Chondrocyte (in vitro differentiated cells): ENCODE measurements around the gene SYTL1. TPM values are rescaled to one million over a fixed set of nuclear protein-coding genes. Genes with fewer than 3 reads are reported as not detected.

Source experiments
- DNase-seq: peaks from one replicate; pipeline ENCODE4 v3.0.0; 2021; ENCODE audit warnings: mixed read lengths, low spot score
- H3K27ac Mint-ChIP-seq: one replicate; pipeline ENCODE4 v1.8.0; 2021; ENCODE audit warnings: mild to moderate bottlenecking, moderate library complexity, mixed read lengths; ENCODE audit not compliant: unreplicated experiment
- H3K27me3 Mint-ChIP-seq: 2 replicates; pipeline ENCODE4 v1.8.0; 2021; ENCODE audit warnings: low read depth, mixed read lengths
- H3K36me3 Mint-ChIP-seq: 2 replicates; pipeline ENCODE4 v1.8.0; 2021; ENCODE audit warnings: low read depth, mixed read lengths
- H3K4me1 Mint-ChIP-seq: 2 replicates; pipeline ENCODE4 v1.8.0; 2021; ENCODE audit warnings: low read depth, mild to moderate bottlenecking, mixed read lengths
- H3K4me3 Mint-ChIP-seq: one replicate; pipeline ENCODE4 v1.8.0; 2021; ENCODE audit warnings: mild to moderate bottlenecking, moderate library complexity, mixed read lengths; ENCODE audit not compliant: unreplicated experiment
- H3K9me3 Mint-ChIP-seq: 2 replicates; pipeline ENCODE4 v1.8.0; 2021; ENCODE audit warnings: low read depth, mixed read lengths
- total RNA-seq: library from RNA; stranded (reverse); gene quantifications from 3 replicates; pipeline ENCODE4 v1.2.1, GENCODE V29; 2021
- TF ChIP-seq, protein P1 (sequence below): fragments of 200-600 bp; sonication (generic); IDR thresholded peaks from 2 replicates; pipeline ENCODE4 v1.5.0; 2021; ENCODE audit warnings: antibody characterized with exemption, mild to moderate bottlenecking, moderate library complexity

The SYTL1 gene
- total RNA-seq, 1 donor from 2014 or later, result 1.2 TPM

- H3K9me3 Mint-ChIP-seq, result no peaks in the 10 kb centered on the region
- H3K27me3 Mint-ChIP-seq, result no peaks in the 10 kb centered on the region
- DNase-seq, result no peak
- TF ChIP-seq, protein P1, sequence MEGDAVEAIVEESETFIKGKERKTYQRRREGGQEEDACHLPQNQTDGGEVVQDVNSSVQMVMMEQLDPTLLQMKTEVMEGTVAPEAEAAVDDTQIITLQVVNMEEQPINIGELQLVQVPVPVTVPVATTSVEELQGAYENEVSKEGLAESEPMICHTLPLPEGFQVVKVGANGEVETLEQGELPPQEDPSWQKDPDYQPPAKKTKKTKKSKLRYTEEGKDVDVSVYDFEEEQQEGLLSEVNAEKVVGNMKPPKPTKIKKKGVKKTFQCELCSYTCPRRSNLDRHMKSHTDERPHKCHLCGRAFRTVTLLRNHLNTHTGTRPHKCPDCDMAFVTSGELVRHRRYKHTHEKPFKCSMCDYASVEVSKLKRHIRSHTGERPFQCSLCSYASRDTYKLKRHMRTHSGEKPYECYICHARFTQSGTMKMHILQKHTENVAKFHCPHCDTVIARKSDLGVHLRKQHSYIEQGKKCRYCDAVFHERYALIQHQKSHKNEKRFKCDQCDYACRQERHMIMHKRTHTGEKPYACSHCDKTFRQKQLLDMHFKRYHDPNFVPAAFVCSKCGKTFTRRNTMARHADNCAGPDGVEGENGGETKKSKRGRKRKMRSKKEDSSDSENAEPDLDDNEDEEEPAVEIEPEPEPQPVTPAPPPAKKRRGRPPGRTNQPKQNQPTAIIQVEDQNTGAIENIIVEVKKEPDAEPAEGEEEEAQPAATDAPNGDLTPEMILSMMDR, result peak; percentile 98
- peaks cover 39% of the 10 kb centered on the region for H3K36me3 Mint-ChIP-seq
- no peak overlapping the region for H3K4me3 Mint-ChIP-seq
- H3K27ac Mint-ChIP-seq, result no peak overlapping the region
- H3K4me1 Mint-ChIP-seq, result no peaks in the 10 kb centered on the region
These were observed 15.6 kb downstream of the SYTL1 start for GRCh38 chr1:27357281-27358037.

DNA sequence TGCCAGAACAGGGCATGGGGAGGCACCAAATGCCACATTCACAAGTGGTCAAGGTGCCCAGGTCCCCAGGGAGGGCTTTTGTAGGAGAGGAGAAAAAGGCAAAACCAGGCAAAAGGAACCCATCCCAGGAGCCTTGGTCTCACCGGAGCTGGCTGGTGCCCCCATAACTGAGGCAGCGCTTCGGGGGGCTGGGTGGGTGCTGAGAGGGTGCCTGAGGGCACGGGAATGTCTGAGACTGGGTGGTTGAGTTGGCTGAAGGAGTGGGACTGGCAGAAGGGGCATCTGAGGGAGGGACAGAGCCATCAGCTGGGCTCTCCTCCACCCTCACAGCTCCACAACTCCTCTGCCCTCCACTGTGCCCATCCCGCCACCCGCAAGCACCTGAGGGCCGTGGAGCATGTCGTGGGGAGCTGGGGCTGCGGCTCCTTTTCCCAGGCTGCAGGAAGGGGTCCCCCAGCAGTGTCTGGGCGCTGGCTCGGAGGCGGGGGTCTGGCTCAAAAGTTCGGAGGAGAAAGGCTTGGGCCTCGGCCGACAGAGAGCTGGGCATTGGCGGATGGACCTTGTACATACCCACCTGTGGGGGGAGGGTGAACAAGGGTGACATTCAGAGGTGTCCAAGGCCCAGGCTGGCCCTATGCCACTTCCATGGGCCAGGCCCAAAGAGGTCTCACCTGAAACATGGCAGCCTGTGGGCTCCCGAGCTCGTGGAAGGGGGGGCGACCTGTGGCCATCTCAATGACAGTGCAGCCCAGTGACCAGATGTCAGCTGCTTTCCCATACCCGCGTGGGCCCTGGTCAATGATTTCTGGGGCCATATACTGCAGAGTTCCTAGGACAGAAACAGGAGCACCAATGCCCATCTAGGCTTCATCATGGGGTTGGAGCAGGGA is 16.5 kb downstream of the SYTL1 start:
- H3K27me3 Mint-ChIP-seq, result no peaks in the 10 kb centered on the region
- no peaks in the 10 kb centered on the region for H3K9me3 Mint-ChIP-seq
- no peak overlapping the region for H3K27ac Mint-ChIP-seq
- TF ChIP-seq, protein P1, result no peak
- peaks cover 43% of the 10 kb centered on the region for H3K36me3 Mint-ChIP-seq
- H3K4me1 Mint-ChIP-seq, result no peaks in the 10 kb centered on the region
- no peak for DNase-seq
- no peak overlapping the region for H3K4me3 Mint-ChIP-seq

DNA sequence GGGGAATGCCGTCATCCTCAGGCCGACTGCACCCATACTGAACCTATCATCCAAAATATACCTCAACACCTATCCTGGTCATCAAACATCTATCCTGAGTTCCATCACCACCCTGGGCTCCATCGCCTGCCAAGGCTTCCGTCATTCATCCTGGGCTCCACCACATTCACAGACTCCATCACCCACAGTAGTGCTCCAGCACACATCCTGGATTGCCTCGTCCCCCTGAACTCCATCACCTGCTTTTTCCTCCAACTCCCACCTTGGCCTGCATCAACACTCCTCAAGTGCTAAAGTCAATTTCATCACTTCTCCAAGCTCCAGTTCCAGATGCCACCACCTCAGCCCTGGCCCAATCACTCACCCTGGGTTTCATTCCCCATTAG is 17.1 kb downstream of the SYTL1 start:
- peaks cover 45% of the 10 kb centered on the region for H3K36me3 Mint-ChIP-seq
- no peaks in the 10 kb centered on the region for H3K27me3 Mint-ChIP-seq
- no peaks in the 10 kb centered on the region for H3K9me3 Mint-ChIP-seq
- DNase-seq, result no peak
- no peak overlapping the region for H3K4me3 Mint-ChIP-seq
- TF ChIP-seq, protein P1, result no peak
- H3K4me1 Mint-ChIP-seq, result no peaks in the 10 kb centered on the region
- no peak overlapping the region for H3K27ac Mint-ChIP-seq

- H3K27ac Mint-ChIP-seq, result no peak overlapping the region
- TF ChIP-seq, protein P1, result no peak
- no peak overlapping the region for H3K4me3 Mint-ChIP-seq
These were observed 18.0 kb downstream of the SYTL1 start for GRCh38 chr1:27359822-27360158.

DNA sequence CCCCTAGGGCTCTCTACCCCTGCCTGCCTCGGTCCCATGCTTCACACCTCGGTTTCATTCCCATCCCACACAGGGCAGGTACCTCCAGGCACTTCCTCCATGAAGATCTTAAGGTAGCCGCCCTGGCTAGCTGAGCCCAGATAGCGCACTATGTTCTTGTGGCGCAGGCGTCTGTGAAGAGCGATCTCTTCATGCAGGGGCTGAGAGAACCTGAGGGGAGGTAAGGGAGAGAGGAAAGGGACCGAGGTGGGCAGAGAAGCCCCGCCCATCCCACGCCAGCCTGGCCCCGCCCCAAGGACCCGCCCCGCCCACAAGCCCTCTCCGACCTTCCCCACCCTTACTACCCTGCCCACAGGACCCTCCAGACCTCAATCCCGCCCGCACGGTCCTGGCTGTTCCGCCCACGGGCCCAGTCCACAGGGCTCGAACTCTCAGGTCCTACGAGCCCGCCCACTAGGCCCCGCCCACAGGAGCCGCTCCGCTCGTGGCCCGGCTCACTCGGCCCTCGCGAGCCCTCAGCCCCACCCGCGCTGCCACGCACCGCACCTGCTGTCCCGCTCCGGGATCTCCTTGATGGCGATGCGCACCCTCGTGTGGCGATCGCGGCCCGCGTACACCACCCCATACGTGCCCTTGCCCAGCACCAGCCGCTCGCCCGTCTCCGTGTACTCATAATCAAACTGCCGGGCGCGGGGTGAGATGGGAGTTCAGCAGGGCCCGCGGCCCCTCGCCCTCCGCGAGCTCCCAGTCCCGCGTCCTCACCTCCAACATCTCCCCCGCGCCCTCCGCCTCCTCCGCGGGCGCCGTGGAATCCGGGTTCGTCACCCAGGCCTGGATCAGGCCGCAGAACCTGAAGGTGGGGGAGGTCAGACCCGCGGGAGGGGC is 18.6 kb downstream of the SYTL1 start:
- Mint-ChIP-seq H3K36me3 (peaks cover 44% of the 10 kb centered on the region), H3K27me3 (no peaks in the 10 kb centered on the region), H3K27ac (no peak overlapping the region), H3K4me3 (no peak overlapping the region), H3K9me3 (no peaks in the 10 kb centered on the region), H3K4me1 (peaks cover 12% of the 10 kb centered on the region)
- peak; percentile 92 for DNase-seq
- TF ChIP-seq, protein P1, result no peak

More at GRCh38 chr1:27359822-27360158, 18.0 kb downstream of the SYTL1 start:
- H3K4me1 Mint-ChIP-seq, result peaks cover 5% of the 10 kb centered on the region
- no peaks in the 10 kb centered on the region for H3K9me3 Mint-ChIP-seq
- DNase-seq, result peak; percentile 63
- H3K27me3 Mint-ChIP-seq, result no peaks in the 10 kb centered on the region
- H3K36me3 Mint-ChIP-seq, result peaks cover 46% of the 10 kb centered on the region
